NCI-H226 (cell line): ENCODE measurements around the gene ETS1.

ENCODE experiments used
- DNase-seq: peaks from one replicate; pipeline ENCODE4 v3.0.0-alpha.2; 2015

Gene ETS1

DNA sequence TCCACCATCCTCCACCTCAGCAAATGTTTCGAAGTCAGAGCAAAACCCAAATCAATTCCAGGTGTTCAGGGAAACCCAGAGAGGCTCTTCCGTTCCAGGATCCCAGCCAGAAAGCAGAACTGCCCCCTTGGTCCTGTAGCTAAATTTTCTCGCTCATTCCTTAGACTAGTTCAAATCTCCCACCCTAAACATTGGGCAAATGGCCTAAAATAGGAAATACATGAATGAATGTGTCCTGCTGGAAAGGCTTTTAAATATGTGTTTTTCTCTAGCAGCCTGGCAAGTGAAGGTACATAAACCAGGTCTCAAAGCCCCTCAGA lies 89.6 kb downstream of the ETS1 start:
- DNase-seq = no peak

- DNase-seq = peak; percentile 88
These were observed 90.1 kb downstream of the ETS1 start for GRCh38 chr11:128497061-128497775.

DNA sequence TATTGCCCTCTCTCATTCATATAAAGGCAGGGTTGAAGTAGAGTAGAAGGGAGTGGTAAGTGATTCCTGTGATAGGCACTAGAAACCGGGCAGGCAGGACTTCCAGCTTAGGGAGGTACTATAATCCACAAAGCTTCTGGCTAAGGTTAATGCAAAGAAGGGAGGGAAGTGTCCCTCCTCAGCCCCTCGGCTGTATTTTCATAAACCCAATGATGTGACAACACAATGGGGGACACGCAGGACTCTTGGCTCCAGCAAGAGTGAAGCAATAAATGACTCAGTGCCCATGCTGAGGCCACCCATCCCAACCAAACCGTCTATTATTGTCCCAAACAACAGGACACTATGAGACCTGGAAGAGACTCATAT lies 90.7 kb downstream of the ETS1 start:
- no peak for DNase-seq

DNA sequence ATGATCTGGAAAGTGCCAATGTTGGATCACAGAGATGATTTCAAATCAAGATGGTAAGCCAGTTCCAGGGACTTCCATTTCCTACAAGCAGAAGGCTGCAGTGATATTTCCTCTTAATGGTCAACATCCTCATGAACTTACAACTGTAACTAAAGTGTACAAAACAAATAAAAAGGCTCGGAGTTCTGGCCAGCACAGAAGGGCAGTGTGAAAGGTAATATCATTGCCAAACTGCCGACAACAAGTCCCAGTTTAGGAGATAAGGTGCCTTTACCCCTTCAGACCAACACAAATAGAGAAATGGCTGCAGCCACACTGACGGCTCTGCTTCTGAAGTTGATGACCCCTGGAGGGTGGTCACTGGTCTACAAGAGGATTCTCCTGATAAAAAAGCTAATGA lies 91.1 kb downstream of the ETS1 start:
- DNase-seq = no peak

DNA sequence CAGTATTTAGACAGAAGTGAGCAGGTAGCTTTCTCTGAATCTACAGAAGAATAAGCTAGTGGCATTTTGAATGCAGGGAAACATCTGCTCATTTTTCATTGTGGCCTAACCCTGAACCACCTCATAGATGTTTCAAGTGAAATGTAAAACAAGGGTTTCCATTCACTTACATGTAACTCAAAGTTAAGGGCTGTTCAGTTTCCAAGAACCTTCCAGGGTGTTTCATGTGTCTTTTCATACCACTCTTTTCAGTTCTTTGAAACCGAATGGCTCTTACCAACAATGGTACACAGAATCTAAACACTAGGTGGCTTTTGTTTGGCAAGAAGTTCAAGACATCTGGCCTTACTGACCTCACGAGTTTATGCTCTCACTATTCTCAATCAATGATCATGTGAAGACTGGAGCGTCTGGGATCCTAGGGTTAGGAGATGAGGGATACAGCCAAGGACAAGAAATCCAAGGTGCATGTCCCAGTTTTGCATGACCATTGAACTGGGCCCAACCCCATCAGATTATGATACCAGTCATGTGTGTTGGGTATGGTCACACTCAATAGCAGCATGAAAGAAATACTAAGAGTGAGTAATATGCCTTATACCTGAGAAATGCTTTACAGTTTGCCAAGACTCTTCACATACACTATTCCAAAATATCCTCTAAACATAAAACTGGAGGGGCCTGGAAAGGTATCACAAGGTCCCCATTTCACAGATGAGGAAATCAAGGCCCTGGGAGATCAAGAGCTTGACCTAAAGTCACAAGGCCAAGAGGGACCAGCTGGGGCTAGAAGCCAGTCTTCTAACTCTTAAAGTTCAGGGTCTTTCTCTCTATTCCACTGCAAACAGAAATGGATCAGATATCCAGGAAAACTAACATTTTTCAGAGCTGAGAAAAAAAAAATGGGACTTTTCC lies 92.7 kb downstream of the ETS1 start:
- no peak for DNase-seq

DNA sequence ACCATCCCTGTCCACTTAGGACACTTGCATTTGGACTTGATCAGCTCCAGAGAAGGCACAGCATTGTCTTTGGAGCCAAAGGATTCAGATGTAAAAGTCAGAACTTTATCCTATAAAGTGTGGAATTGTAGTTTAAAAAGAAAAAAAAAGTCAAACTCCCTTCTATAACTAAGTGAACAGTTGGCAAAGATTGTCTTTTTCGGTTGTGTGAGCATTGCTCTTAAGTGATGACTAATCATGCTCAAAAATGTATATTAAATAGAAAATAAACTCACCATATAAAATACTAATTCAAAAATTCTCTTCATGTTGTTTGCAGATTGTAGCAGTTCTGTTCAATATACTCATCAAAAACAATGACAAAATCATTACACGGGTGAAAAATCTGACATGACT lies 93.8 kb downstream of the ETS1 start:
- no peak for DNase-seq

DNA sequence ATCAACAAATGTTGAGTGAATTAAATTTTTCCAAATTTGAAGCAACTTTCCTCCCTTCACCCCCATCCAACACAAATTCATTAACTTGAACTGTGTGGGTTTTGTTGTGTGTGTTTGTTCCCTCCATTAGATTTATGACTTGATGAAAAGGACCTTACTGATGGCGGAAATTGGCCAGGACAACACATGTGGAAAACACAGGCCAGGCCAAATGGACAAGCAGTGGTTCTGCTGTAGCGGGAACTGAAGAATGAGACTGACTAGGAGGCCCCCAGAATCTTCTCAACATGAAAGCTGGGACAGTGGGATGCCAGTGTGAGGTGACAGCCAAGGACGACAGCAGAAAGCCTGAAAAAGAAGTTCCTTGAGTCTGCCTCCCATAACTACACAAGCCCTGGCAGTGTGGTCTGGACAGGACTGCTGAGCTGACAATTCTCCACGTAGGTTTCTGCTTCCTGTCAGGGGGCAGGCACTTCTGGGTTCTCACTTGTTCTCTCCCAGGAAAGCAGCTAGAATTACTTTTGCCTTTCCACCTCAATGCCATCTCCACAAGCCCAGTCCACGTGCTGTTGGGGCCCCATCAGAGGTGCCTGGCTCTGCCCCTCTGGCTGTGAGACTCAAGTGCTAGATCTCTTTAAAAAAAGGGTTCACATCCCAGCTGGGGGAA lies 94.3 kb downstream of the ETS1 start:
- DNase-seq = no peak

- DNase-seq = peak; percentile 56
These were observed 94.9 kb downstream of the ETS1 start for GRCh38 chr11:128492461-128492860.

DNA sequence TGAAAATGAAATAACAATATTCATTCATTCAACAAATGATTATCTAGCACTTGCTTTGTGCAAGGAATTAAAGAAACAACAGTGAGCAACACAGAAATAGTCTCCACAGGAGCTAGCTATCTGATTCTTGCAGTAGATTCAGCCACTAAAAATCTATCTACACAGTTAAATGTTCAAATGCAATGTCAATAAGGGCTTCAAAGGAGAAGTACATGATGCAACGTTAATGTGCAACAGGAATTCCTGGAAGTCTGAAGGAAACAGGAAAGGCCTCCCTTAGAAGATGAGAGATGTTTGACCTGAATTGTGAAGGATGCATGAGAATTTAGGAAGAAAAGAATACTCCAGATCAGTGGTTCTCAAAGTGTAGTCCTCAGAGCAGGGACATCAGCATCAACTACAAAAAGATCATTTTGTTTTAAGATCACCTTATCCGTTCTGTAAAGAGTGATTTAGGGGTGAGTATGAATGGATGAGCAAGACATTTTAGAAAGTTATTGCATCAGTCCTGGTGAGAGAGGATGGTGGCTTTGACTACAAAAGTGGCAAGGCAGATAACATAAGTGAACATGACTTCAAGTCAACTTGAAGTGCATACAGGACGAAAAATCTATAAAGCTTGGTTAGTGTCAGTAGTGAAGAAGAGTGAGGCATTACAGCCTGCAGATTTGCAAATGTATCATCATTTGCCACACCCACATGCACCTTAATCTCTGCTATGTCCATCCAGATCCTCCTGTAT lies 96.0 kb downstream of the ETS1 start:
- DNase-seq = no peak

GRCh38 chr11:128490092-128490491 lies 97.3 kb downstream of the ETS1 start:
- no peak for DNase-seq

- peak; percentile 41 for DNase-seq
These were observed 98.9 kb downstream of the ETS1 start for GRCh38 chr11:128488471-128488870.

- DNase-seq = no peak
These were observed 99.4 kb downstream of the ETS1 start for GRCh38 chr11:128487978-128488377.

DNA sequence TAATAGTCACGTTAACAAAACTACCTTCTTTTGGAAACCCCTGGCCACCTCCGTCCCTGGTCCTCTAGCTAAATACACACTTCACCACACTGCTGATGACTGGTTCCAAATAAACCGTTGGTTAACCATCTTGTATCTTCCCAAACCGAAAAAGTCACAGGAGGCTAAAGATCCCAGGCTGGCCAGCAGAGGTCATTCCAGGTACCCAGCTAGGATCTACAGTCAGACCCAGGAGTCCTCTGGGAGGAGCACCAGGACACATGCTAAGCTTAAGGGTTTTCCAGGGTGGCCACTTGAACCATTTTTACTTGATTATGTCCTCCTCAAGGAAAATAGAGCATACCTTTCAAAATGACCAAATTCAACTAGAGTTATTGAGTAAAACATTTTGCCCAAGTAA lies 103.2 kb downstream of the ETS1 start:
- no peak for DNase-seq

- DNase-seq = no peak
These were observed 104.1 kb downstream of the ETS1 start for GRCh38 chr11:128483211-128483788.

- no peak for DNase-seq
These were observed 104.7 kb downstream of the ETS1 start for GRCh38 chr11:128482512-128483191.

DNA sequence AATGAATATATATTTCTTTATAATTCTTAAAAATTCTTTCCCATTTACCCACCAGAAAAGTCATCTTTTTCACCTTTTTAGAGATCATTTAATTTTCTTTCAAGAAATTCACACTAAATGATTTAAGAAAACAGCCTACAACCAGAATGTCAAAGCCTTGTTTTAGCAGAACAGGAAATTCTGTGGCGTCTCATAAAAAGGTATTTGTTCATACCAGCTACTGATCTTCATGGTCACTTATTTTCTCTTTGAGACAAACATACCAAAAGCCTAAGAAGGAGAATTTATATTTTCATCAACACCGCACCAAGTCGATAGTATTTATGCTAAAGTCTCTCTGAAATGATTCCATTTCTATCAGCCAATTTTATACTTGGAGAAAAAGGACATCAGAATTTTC lies 105.3 kb downstream of the ETS1 start:
- DNase-seq = no peak

GRCh38 chr11:128481135-128481534 lies 106.2 kb downstream of the ETS1 start:
- peak; percentile 59 for DNase-seq

- DNase-seq = no peak
These were observed 106.7 kb downstream of the ETS1 start for GRCh38 chr11:128480665-128481064.

DNA sequence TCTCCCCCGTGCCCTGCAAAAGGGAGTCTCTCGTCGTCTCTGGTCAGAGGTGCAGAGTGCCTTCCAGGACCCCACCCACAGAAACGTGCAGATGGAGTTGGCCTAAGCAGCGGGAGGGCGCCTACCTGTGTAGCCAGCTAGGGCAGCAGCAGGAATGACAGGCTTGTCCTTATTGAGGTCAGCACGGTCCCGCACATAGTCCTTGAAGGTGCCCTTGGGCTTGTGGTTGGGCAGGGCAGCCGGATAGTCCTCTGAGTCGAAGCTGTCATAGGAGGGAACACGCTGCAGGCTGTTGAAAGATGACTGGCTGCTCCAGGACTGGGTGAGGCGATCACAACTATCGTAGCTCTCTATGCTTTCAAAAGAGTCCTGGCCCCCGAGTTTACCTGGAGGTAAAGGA lies 107.3 kb downstream of the ETS1 start:
- DNase-seq = no peak

DNA sequence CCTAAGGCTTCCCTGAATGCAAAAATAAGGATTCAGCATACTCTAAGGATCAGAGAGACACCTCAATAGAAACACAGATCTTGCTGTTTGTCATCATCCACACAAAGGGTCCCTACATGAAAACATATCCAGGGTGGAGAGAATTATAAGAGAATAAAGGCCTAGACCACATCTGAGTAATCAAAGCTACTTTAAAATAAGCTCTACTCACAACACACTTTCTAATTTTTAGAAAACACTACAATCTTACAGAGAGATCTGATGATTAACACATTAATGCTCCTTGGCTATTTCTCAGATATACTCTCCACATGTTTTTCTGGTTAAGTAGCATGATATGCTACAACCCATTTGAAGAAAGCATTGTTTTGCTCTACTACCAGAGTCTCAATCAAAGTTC lies 108.2 kb downstream of the ETS1 start:
- DNase-seq = no peak

GRCh38 chr11:128478305-128478704 lies 109.1 kb downstream of the ETS1 start:
- DNase-seq = no peak

- DNase-seq = no peak
These were observed 109.5 kb downstream of the ETS1 start for GRCh38 chr11:128477811-128478210.
